H1 (cell line): ENCODE measurements around the gene ALDH1A3. TPM values are rescaled to one million over a fixed set of nuclear protein-coding genes. Genes with fewer than 3 reads are reported as not detected.

Experiments
- CTCF ChIA-PET: fragments of 300-600 bp; sonication (Branson Sonifier 250); formaldehyde crosslinking; loops from one replicate; lab custom pipeline; 2021; ENCODE audit not compliant: partially characterized antibody; lab: Charles Lee
- POLR2A ChIA-PET: fragments of 300-600 bp; sonication (Branson Sonifier 250); formaldehyde crosslinking; loops from one replicate; lab custom pipeline; 2021; ENCODE audit warnings: inconsistent platforms; ENCODE audit not compliant: partially characterized antibody; lab: Charles Lee
- DNase-seq, 2 experiments: peaks; one replicate each; pipeline versions ENCODE4 v3.0.0 to v3.0.0-alpha.2; 2010 to 2022; ENCODE audit warnings: low spot score in 2 of 2, low read depth in 1 of 2, mixed read lengths in 1 of 2
- FAIRE-seq: peaks from 2 replicates; lab custom pipeline; 2011; peaks lifted over from hg19 to GRCh38; lab: Jason Lieb, UNC
- H2AFZ ChIP-seq: 2 replicates; pipeline ENCODE4 v1.8.1; 2012; ENCODE audit warnings: low read length, inconsistent platforms
- H2AK5ac ChIP-seq: 2 replicates; pipeline ENCODE4 v1.6.1; 2013; ENCODE audit warnings: low read depth, low read length
- H2BK120ac ChIP-seq: replicated peaks from 2 replicates; pipeline ENCODE3; 2013; ENCODE audit warnings: low read depth, low read length, inconsistent platforms
- H2BK12ac ChIP-seq: 2 replicates; pipeline ENCODE4 v1.6.1; 2013; ENCODE audit warnings: low read depth, low read length
- H2BK15ac ChIP-seq: 2 replicates; pipeline ENCODE4 v1.6.1; 2013; ENCODE audit warnings: low read length
- H2BK20ac ChIP-seq: 2 replicates; pipeline ENCODE4 v1.6.1; 2013; ENCODE audit warnings: low read length
- H2BK5ac ChIP-seq: 2 replicates; pipeline ENCODE4 v1.6.1; 2013; ENCODE audit warnings: low read depth, low read length
- H3K14ac ChIP-seq: 2 replicates; pipeline ENCODE4 v1.6.1; 2013; ENCODE audit warnings: inconsistent platforms; ENCODE audit not compliant: insufficient read length
- H3K18ac ChIP-seq: 2 replicates; pipeline ENCODE4 v1.6.1; 2013; ENCODE audit warnings: low read length; ENCODE audit errors: extremely low read depth
- H3K23ac ChIP-seq: 2 replicates; pipeline ENCODE4 v1.6.1; 2013; ENCODE audit warnings: inconsistent platforms; ENCODE audit not compliant: insufficient read length
- H3K23me2 ChIP-seq: 2 replicates; pipeline ENCODE4 v1.6.1; 2013; ENCODE audit warnings: low read depth, low read length
- H3K27ac ChIP-seq: 2 replicates; pipeline ENCODE4 v1.6.1; 2011; ENCODE audit warnings: low read depth, low read length, inconsistent platforms
- H3K27me3 ChIP-seq, 4 experiments: replicated peaks in 1 of 4; 1 replicate in 1 of 4; 2 replicates in 3 of 4; pipeline versions ENCODE4 v1.6.1 to v1.8.1; 2011 to 2013; ENCODE audit warnings: low read length in 3 of 4, mild to moderate bottlenecking in 3 of 4, inconsistent platforms in 2 of 4, mixed read lengths in 2 of 4, moderate library complexity in 1 of 4; ENCODE audit not compliant: control insufficient read depth in 3 of 4, insufficient read depth in 3 of 4; ENCODE audit errors: extremely low read depth in 1 of 4
- H3K36me3 ChIP-seq, 4 experiments: 2 replicates each; pipeline versions ENCODE4 v1.6.1 to v1.8.1; 2011 to 2013; ENCODE audit warnings: mild to moderate bottlenecking in 4 of 4, low read length in 3 of 4, moderate library complexity in 2 of 4, control low read depth in 1 of 4, inconsistent platforms in 1 of 4; ENCODE audit not compliant: insufficient read depth in 4 of 4, control insufficient read depth in 2 of 4
- H3K4ac ChIP-seq: replicated peaks from 2 replicates; pipeline ENCODE3; 2013; ENCODE audit warnings: low read length, low read depth, mixed read lengths, inconsistent platforms; ENCODE audit not compliant: insufficient read length
- H3K4me1 ChIP-seq, 4 experiments: replicated peaks in 1 of 4; 1 replicate in 1 of 4; 2 replicates in 3 of 4; pipeline versions ENCODE4 v1.6.1 to v1.8.1; 2011 to 2013; ENCODE audit warnings: low read length in 3 of 4, inconsistent platforms in 2 of 4, mixed read lengths in 1 of 4; ENCODE audit not compliant: insufficient read depth in 4 of 4, control insufficient read depth in 3 of 4
- H3K4me2 ChIP-seq, 2 experiments: 2 replicates each; pipeline versions ENCODE4 v1.6.1 to v1.8.1; 2011 to 2013; ENCODE audit warnings: low read depth in 2 of 2, low read length in 2 of 2, control low read depth in 1 of 2, inconsistent platforms in 1 of 2, mild to moderate bottlenecking in 1 of 2; ENCODE audit not compliant: insufficient read depth in 1 of 2
- H3K4me3 ChIP-seq, 4 experiments: fragments of 200-600, 300-600 bp in 1 of 4; sonication (generic), shearing (Covaris generic), sonication (Bioruptor Twin) in 1 of 4; 2 replicates each; pipeline versions ENCODE4 v1.5.1 to v1.8.1; 2011 to 2016; ENCODE audit warnings: low read length in 4 of 4, low read depth in 3 of 4, control low read depth in 2 of 4, inconsistent platforms in 2 of 4, mild to moderate bottlenecking in 2 of 4, mixed read lengths in 1 of 4, moderate library complexity in 1 of 4; ENCODE audit not compliant: insufficient read depth in 2 of 4; ENCODE audit errors: extremely low read depth in 1 of 4
- H3K56ac ChIP-seq: replicated peaks from 2 replicates; pipeline ENCODE3; 2013; ENCODE audit warnings: low read depth, mild to moderate bottlenecking, mixed read lengths, low read length, inconsistent platforms; ENCODE audit not compliant: insufficient read length
- H3K79me1 ChIP-seq: 2 replicates; pipeline ENCODE4 v1.6.1; 2013; ENCODE audit warnings: low read depth, low read length, control low read depth
- H3K79me2 ChIP-seq, 2 experiments: 2 replicates each; pipeline versions ENCODE4 v1.6.1 to v1.8.1; 2012 to 2013; ENCODE audit warnings: low read length in 2 of 2, mild to moderate bottlenecking in 2 of 2, inconsistent platforms in 1 of 2; ENCODE audit not compliant: insufficient read depth in 2 of 2, control insufficient read depth in 1 of 2
- H3K9ac ChIP-seq, 4 experiments: replicated peaks in 1 of 4; 1 replicate in 1 of 4; 2 replicates in 3 of 4; pipeline versions ENCODE4 v1.6.1 to v1.8.1; 2011 to 2013; ENCODE audit warnings: low read depth in 3 of 4, low read length in 3 of 4, control low read depth in 2 of 4, mild to moderate bottlenecking in 2 of 4, moderate library complexity in 2 of 4, inconsistent platforms in 1 of 4; ENCODE audit errors: extremely low read depth in 1 of 4
- H3K9me3 ChIP-seq, 2 experiments: 2 replicates each; pipeline versions ENCODE4 v1.6.1 to v1.8.1; 2012 to 2013; ENCODE audit warnings: mild to moderate bottlenecking in 2 of 2, moderate library complexity in 2 of 2, control low read depth in 1 of 2, inconsistent platforms in 1 of 2, low read depth in 1 of 2, low read length in 1 of 2, mixed read lengths in 1 of 2; ENCODE audit not compliant: insufficient read depth in 2 of 2
- H4K20me1 ChIP-seq, 2 experiments: replicated peaks in 1 of 2; 2 replicates each; pipeline versions ENCODE3 to v1.8.1; 2011 to 2013; ENCODE audit warnings: inconsistent platforms in 2 of 2, low read length in 2 of 2, mild to moderate bottlenecking in 1 of 2; ENCODE audit not compliant: insufficient read depth in 2 of 2, control insufficient read depth in 1 of 2
- H4K5ac ChIP-seq: 2 replicates; pipeline ENCODE4 v1.6.1; 2013; ENCODE audit warnings: low read length, low read depth, mixed read lengths, inconsistent platforms; ENCODE audit not compliant: insufficient read length
- H4K8ac ChIP-seq: 2 replicates; pipeline ENCODE4 v1.8.0; 2013; ENCODE audit warnings: mild to moderate bottlenecking, moderate library complexity, low read length, inconsistent platforms; ENCODE audit not compliant: insufficient read depth; ENCODE audit errors: extremely low read depth
- H4K91ac ChIP-seq: replicated peaks from 2 replicates; pipeline ENCODE3; 2013; ENCODE audit warnings: low read length, mixed read lengths, inconsistent platforms; ENCODE audit not compliant: insufficient read length
- BACH1 ChIP-seq: IDR thresholded peaks from 2 replicates; pipeline ENCODE4 v1.6.1; 2012; ENCODE audit warnings: low read length, improper control_type of control experiment
- CEBPB ChIP-seq: IDR thresholded peaks from 2 replicates; pipeline ENCODE4 v1.6.1; 2012; ENCODE audit warnings: low read depth, low read length
- FOSL1 ChIP-seq: IDR thresholded peaks from 2 replicates; pipeline ENCODE4 v1.6.1; 2011; ENCODE audit warnings: mild to moderate bottlenecking, low read depth, low read length, moderate library complexity; ENCODE audit not compliant: insufficient read depth
- GABPA ChIP-seq: IDR thresholded peaks from 2 replicates; pipeline ENCODE4 v1.6.1; 2011; ENCODE audit warnings: mild to moderate bottlenecking, low read length, moderate library complexity, borderline replicate concordance; ENCODE audit not compliant: insufficient read depth
- KDM4A ChIP-seq: IDR thresholded peaks from one replicate; pipeline ENCODE4 v1.7.1; 2012; ENCODE audit warnings: low read depth, mild to moderate bottlenecking, moderate library complexity, low read length, inconsistent platforms; ENCODE audit not compliant: severe bottlenecking
- NRF1 ChIP-seq: IDR thresholded peaks from 2 replicates; pipeline ENCODE4 v1.6.1; 2011; ENCODE audit warnings: mild to moderate bottlenecking, low read depth, low read length, improper control_type of control experiment
- SIRT6 ChIP-seq: IDR thresholded peaks from one replicate; pipeline ENCODE4 v1.7.1; 2012; ENCODE audit warnings: low read length, inconsistent platforms
- SIX5 ChIP-seq: IDR thresholded peaks from 2 replicates; pipeline ENCODE4 v1.6.1; 2011; ENCODE audit warnings: mild to moderate bottlenecking, low read depth, low read length
- SP4 ChIP-seq: IDR thresholded peaks from 2 replicates; pipeline ENCODE4 v1.6.1; 2012; ENCODE audit warnings: low read length, inconsistent platforms
- TAF1 ChIP-seq: IDR thresholded peaks from 2 replicates; pipeline ENCODE4 v1.6.1; 2011; ENCODE audit warnings: mild to moderate bottlenecking, low read depth, low read length
- TEAD4 ChIP-seq: IDR thresholded peaks from 2 replicates; pipeline ENCODE4 v1.6.1; 2012; ENCODE audit warnings: low read depth, low read length, inconsistent platforms, mixed read lengths
- WGBS, 2 experiments: shearing (Covaris generic) in 1 of 2; methylation state at CpG; one replicate each; pipeline versions ENCODE4 v1.1.6 to v1.1.7; 2013 to 2015; ENCODE audit warnings: low lambda C conversion rate in 2 of 2, mixed read lengths in 2 of 2, inconsistent platforms in 1 of 2, low coverage in 1 of 2, missing lambda C conversion rate in 1 of 2; ENCODE audit not compliant: insufficient replicate concordance in 2 of 2, insufficient coverage in 1 of 2, insufficient read length in 1 of 2; ENCODE audit errors: extremely low coverage in 1 of 2, missing lambda C conversion rate in 1 of 2; 5-methylcytosine and 5-hydroxymethylcytosine counted together
- polyA plus RNA-seq, 7 experiments: library from polyadenylated mRNA; depleted of rRNA in 3 of 7; stranded (reverse) in 5 of 7; unstranded in 2 of 7; fragments of >200 nt in 5 of 7; fragments of 200-250 nt in 2 of 7; gene quantifications; 1 replicate in 5 of 7; 2 replicates in 1 of 7; 4 replicates in 1 of 7; pipeline versions ENCODE4 v1.2.1 to v1.2.3, GENCODE V29; 2011 to 2013; ENCODE audit warnings: missing spikeins in 2 of 7, mixed read lengths in 2 of 7
- total RNA-seq: library from RNA; stranded (reverse); fragmentation: NEBNext Ultra II Directional; extraction: Animal tissue kit (Norgen Biotek cat#: 25700); gene quantifications from 2 replicates; pipeline ENCODE4 v1.2.1, GENCODE V29; 2021

ALDH1A3 gene
- total and polyA plus RNA-seq, 2 of the 8 experiments (the other 6 are each of a cell fraction or from before 2014, with no cell fraction given) = 2.2 to 5.5 TPM

GRCh38 chr15:100944244-100944895 is 64.7 kb downstream of the ALDH1A3 start:
- H3K23me2 ChIP-seq = peaks cover 8% of the 10 kb centered on the region; the same call in 1 of the 2 replicates
- H4K8ac ChIP-seq = no peak overlapping the region
- no peak overlapping the region for H2AFZ ChIP-seq
- H3K23ac ChIP-seq = no peak overlapping the region
- ChIA-PET POLR2A (no interaction called here), CTCF (interaction anchor here (0.7 to 2.7 kb wide), 5 partner anchors 17 to 64 kb away, joined by 3 to 9 read pairs (median 3); no protein-coding TSS in a partner anchor)
- no peak overlapping the region for H2BK12ac ChIP-seq
- WGBS, 2 experiments = 86% methylated on average over 7 of the region's 7 CpGs; no CpG with 5 or more reads in 1 of the 2 experiments
- H3K4me2 ChIP-seq = no peak overlapping the region
- no peak overlapping the region for H4K5ac ChIP-seq
- H3K27ac ChIP-seq = no peak overlapping the region
- H4K91ac ChIP-seq = no peak overlapping the region
- no peak overlapping the region for H3K18ac ChIP-seq
- FAIRE-seq (no peak), DNase-seq (no peak)
- H3K9ac ChIP-seq = no peak overlapping the region
- no peaks in the 10 kb centered on the region for H3K79me1 ChIP-seq
- H2AK5ac ChIP-seq = no peak overlapping the region
- no peak overlapping the region for H2BK20ac ChIP-seq
- H2BK120ac ChIP-seq = no peak overlapping the region
- H3K36me3 ChIP-seq = no peaks in the 10 kb centered on the region
- H2BK5ac ChIP-seq = no peak overlapping the region
- H3K4me3 ChIP-seq = no peak overlapping the region
- no peaks in the 10 kb centered on the region for H4K20me1 ChIP-seq
- H3K79me2 ChIP-seq = no peaks in the 10 kb centered on the region
- no peak overlapping the region for H3K4ac ChIP-seq
- H3K14ac ChIP-seq = no peak overlapping the region
- peaks cover 0 to 5% (median 2%) of the 10 kb centered on the region in 4 experiments; a peak in 3 of 7 replicates for H3K4me1 ChIP-seq
- H2BK15ac ChIP-seq = no peak overlapping the region
- no peak for TF ChIP-seq KDM4A
- TF ChIP-seq GABPA = no peak
- no peak for TF ChIP-seq TEAD4
- TF ChIP-seq CEBPB = no peak
- no peak for TF ChIP-seq SP4
- no peak for TF ChIP-seq SIX5
- TF ChIP-seq NRF1 = no peak
- no peak for TF ChIP-seq BACH1
- TF ChIP-seq SIRT6 = no peak
- TF ChIP-seq FOSL1 = no peak
- no peak for TF ChIP-seq TAF1
- no peak overlapping the region for H3K56ac ChIP-seq
- no peaks in the 10 kb centered on the region for H3K27me3 ChIP-seq
- no peaks in the 10 kb centered on the region for H3K9me3 ChIP-seq
